Panc1 (cell line): ENCODE data around the gene ABL1. TPM values are rescaled to one million over a fixed set of nuclear protein-coding genes. Genes with fewer than 3 reads are reported as not detected.

Experiments
- ATAC-seq: fragments of 200-7000 bp; cut with Tn5 transposase; 2 replicates; pipeline ENCODE4 v1.9.1; 2020; ENCODE audit warnings: mild to moderate bottlenecking, moderate library complexity
- BruUV-seq: library from RNA; stranded (reverse); fragments of 400-500 nt; replicated peaks from 2 replicates; lab custom pipeline; 2021; lab: Mats Ljungman, UMichigan
- CTCF ChIA-PET: fragments of 300-600 bp; sonication (Branson Sonifier 250); formaldehyde crosslinking; loops from one replicate; lab custom pipeline; 2022; ENCODE audit warnings: antibody characterized with exemption; lab: Charles Lee
- POLR2A ChIA-PET: fragments of 300-600 bp; sonication (Branson Sonifier 250); formaldehyde crosslinking; loops from one replicate; lab custom pipeline; 2022; ENCODE audit warnings: antibody characterized with exemption; lab: Charles Lee
- DNase-seq: peaks from one replicate; pipeline ENCODE4 v3.0.0-alpha.2; 2010; ENCODE audit warnings: low read depth, low spot score
- H3K27ac ChIP-seq: 2 replicates; pipeline ENCODE4 v1.5.1; 2011; ENCODE audit warnings: mild to moderate bottlenecking, low read length, inconsistent platforms
- H3K27me3 ChIP-seq: fragments of 200-500 bp; sonication (Bioruptor generic); 2 replicates; pipeline ENCODE4 v1.6.0; 2014; ENCODE audit warnings: low read length, inconsistent platforms; ENCODE audit not compliant: control insufficient read depth, insufficient read depth
- H3K36me3 ChIP-seq: fragments of 200-500 bp; sonication (Bioruptor generic); 2 replicates; pipeline ENCODE4 v1.5.1; 2014; ENCODE audit warnings: inconsistent platforms, mild to moderate bottlenecking, low read length, moderate library complexity; ENCODE audit not compliant: control insufficient read depth, insufficient read depth
- H3K4me1 ChIP-seq: 2 replicates; pipeline ENCODE4 v1.5.1; 2011; ENCODE audit warnings: inconsistent platforms, mild to moderate bottlenecking, low read length, moderate library complexity; ENCODE audit not compliant: control insufficient read depth, insufficient read depth
- H3K4me3 ChIP-seq, 2 experiments: 2 replicates each; pipeline ENCODE4 v1.5.1; 2011 to 2012; ENCODE audit warnings: low read depth in 2 of 2, low read length in 2 of 2, mild to moderate bottlenecking in 2 of 2, inconsistent platforms in 1 of 2, moderate library complexity in 1 of 2
- H3K9me3 ChIP-seq: fragments of 200-500 bp; sonication (Bioruptor generic); 2 replicates; pipeline ENCODE4 v1.5.1; 2014; ENCODE audit warnings: low read depth, mild to moderate bottlenecking, inconsistent platforms, low read length, moderate library complexity; ENCODE audit not compliant: control insufficient read depth, insufficient read depth
- CTCF ChIP-seq: fragments of 450-650 bp; IDR thresholded peaks from 2 replicates; pipeline ENCODE4 v1.5.1; 2017; ENCODE audit warnings: mild to moderate bottlenecking
- POLR2AphosphoS5 ChIP-seq: IDR thresholded peaks from 2 replicates; pipeline ENCODE4 v1.6.1; 2012; ENCODE audit warnings: mild to moderate bottlenecking, low read depth, low read length, moderate library complexity
- REST ChIP-seq, 2 experiments: IDR thresholded peaks; 2 replicates each; pipeline ENCODE4 v1.6.1; 2011 to 2012; ENCODE audit warnings: low read depth in 2 of 2, control low read depth in 1 of 2, low read length in 1 of 2, mild to moderate bottlenecking in 1 of 2, moderate library complexity in 1 of 2; ENCODE audit not compliant: insufficient read depth in 1 of 2
- SIN3A ChIP-seq: IDR thresholded peaks from 2 replicates; pipeline ENCODE4 v1.6.1; 2012; ENCODE audit warnings: low read depth, mild to moderate bottlenecking, low read length, moderate library complexity, borderline replicate concordance; ENCODE audit not compliant: insufficient read depth
- TCF7L2 ChIP-seq: IDR thresholded peaks from 2 replicates; pipeline ENCODE4 v1.6.1; 2011; ENCODE audit warnings: mild to moderate bottlenecking, low read depth, low read length, inconsistent platforms
- in situ Hi-C: cut with HindIII; loops from 2 replicates; pipeline ENCODE4 v1.10.0; 2016; ENCODE audit warnings: low sequenced_read_pairs, low pct_unique_long_range_greater_than_20kb
- intact Hi-C: fragments of 100-400 bp; cut with micrococcal nuclease; formaldehyde crosslinking; loops from one replicate; pipeline ENCODE4 v1.10.0; 2022; ENCODE audit not compliant: unreplicated experiment
- total RNA-seq: library from RNA; stranded (reverse); gene quantifications from one replicate; pipeline ENCODE4 v1.2.1, GENCODE V29; 2021; ENCODE audit not compliant: unreplicated experiment

Gene ABL1
- total RNA-seq, 1 experiment from 2014 or later: 48.4 TPM

- CTCF ChIA-PET: no interaction called here
- Histone ChIP-seq H3K27me3 (no peaks in the 10 kb centered on the region), H3K4me1 (peaks cover 28% of the 10 kb centered on the region), H3K36me3 (no peaks in the 10 kb centered on the region), H3K27ac (no peak overlapping the region), H3K9me3 (no peaks in the 10 kb centered on the region), H3K4me3 (no peak overlapping the region)
- ATAC-seq (no peak), DNase-seq (no peak)
- TF ChIP-seq POLR2AphosphoS5 (no peak), REST (IDR thresholded peaks at IDR 0.05; ENCODE audit: insufficient read depth in 1 of 2, low read depth in 2 of 2, low read length in 1 of 2) (no peak)
- intact Hi-C loops: no loop called here
- POLR2A ChIA-PET: no interaction called here
- in situ Hi-C loops: no loop called here
- BruUV-seq: no TSS peak
Observed at GRCh38 chr9:130930804-130931349, 95.8 kb downstream of the ABL1 start.

- BruUV-seq: no TSS peak
- no peak for DNase-seq
- Histone ChIP-seq H3K36me3 (no peaks in the 10 kb centered on the region), H3K27me3 (no peaks in the 10 kb centered on the region), H3K27ac (no peak overlapping the region), H3K4me3 (no peak overlapping the region), H3K9me3 (no peaks in the 10 kb centered on the region), H3K4me1 (peaks cover 36% of the 10 kb centered on the region)
- TF ChIP-seq CTCF (no peak), SIN3A (no peak), POLR2AphosphoS5 (no peak), TCF7L2 (no peak), REST (IDR thresholded peaks at IDR 0.05; ENCODE audit: insufficient read depth in 1 of 2, low read depth in 2 of 2, low read length in 1 of 2) (no peak)
- in situ Hi-C loops: no loop called here
- ATAC-seq: no peak
- intact Hi-C loops: no loop called here
- ChIA-PET POLR2A (no interaction called here), CTCF (no interaction called here)
Observed at GRCh38 chr9:130931508-130932254, 96.6 kb downstream of the ABL1 start.
